PC-3 (cell line): ENCODE data around the gene MAP1S. TPM values are rescaled to one million over a fixed set of nuclear protein-coding genes. Genes with fewer than 3 reads are reported as not detected.
A peak's percentile ranks its signal among the peaks of the same experiment; 100 is the strongest.
"Not testable (repeated sequence)": the region's sequence is repeated elsewhere in the genome, so short reads cannot be mapped to it uniquely, and the experiment has no call there.

Experiments used
- ATAC-seq: fragments of 200-7000 bp; cut with Tn5 transposase; 2 replicates; pipeline ENCODE4 v1.9.1; 2020; ENCODE audit warnings: mild to moderate bottlenecking, moderate library complexity
- BruUV-seq: library from RNA; stranded (reverse); fragments of 400-500 nt; replicated peaks from 2 replicates; lab custom pipeline; 2021; lab: Mats Ljungman, UMichigan
- CTCF ChIA-PET: fragments of 300-600 bp; sonication (Branson Sonifier 250); formaldehyde crosslinking; loops from one replicate; lab custom pipeline; 2022; ENCODE audit warnings: antibody characterized with exemption; lab: Charles Lee
- POLR2A ChIA-PET: fragments of 300-600 bp; sonication (Branson Sonifier 250); formaldehyde crosslinking; loops from one replicate; lab custom pipeline; 2022; ENCODE audit warnings: antibody characterized with exemption; ENCODE audit not compliant: unreplicated experiment; lab: Charles Lee
- DNase-seq: peaks from one replicate; pipeline ENCODE4 v3.0.0-alpha.2; 2015
- H2AFZ ChIP-seq: fragments of 300-600 bp; sonication (generic); 2 replicates; pipeline ENCODE4 v1.6.0; 2016; ENCODE audit warnings: antibody characterized with exemption, low read length
- H3F3A ChIP-seq: fragments of 300-600 bp; sonication (generic); one replicate; pipeline ENCODE4 v1.6.0; 2017; ENCODE audit warnings: antibody characterized with exemption, low read length, control low read depth, mild to moderate bottlenecking; ENCODE audit not compliant: unreplicated experiment
- H3K27ac ChIP-seq: fragments of 300-600 bp; sonication (generic); 2 replicates; pipeline ENCODE4 v1.5.1; 2016; ENCODE audit warnings: mild to moderate bottlenecking, low read length
- H3K27me3 ChIP-seq: fragments of 300-600 bp; sonication (generic); 2 replicates; pipeline ENCODE4 v1.6.1; 2016; ENCODE audit warnings: low read length, mixed read lengths
- H3K36me3 ChIP-seq: fragments of 300-600 bp; sonication (generic); 2 replicates; pipeline ENCODE4 v1.6.1; 2016; ENCODE audit warnings: low read depth, mixed run types, low read length, mixed read lengths
- H3K4me1 ChIP-seq: fragments of 300-600 bp; sonication (generic); 2 replicates; pipeline ENCODE4 v1.5.1; 2016; ENCODE audit warnings: low read length; ENCODE audit not compliant: insufficient read depth
- H3K4me2 ChIP-seq: fragments of 300-600 bp; sonication (generic); 2 replicates; pipeline ENCODE4 v1.6.0; 2016; ENCODE audit warnings: low read length
- H3K4me3 ChIP-seq: fragments of 300-600 bp; sonication (generic); 2 replicates; pipeline ENCODE4 v1.5.1; 2016; ENCODE audit warnings: mild to moderate bottlenecking, low read length, mixed read lengths
- H3K79me2 ChIP-seq: fragments of 300-600 bp; sonication (generic); 2 replicates; pipeline ENCODE4 v1.6.1; 2017; ENCODE audit warnings: low read length, mixed read lengths
- H3K9ac ChIP-seq: fragments of 300-600 bp; sonication (generic); 2 replicates; pipeline ENCODE4 v1.6.0; 2016; ENCODE audit warnings: mild to moderate bottlenecking, low read length
- H3K9me2 ChIP-seq: fragments of 300-600 bp; sonication (generic); replicated peaks from 2 replicates; pipeline ENCODE4 v1.6.1; 2016; ENCODE audit warnings: mixed run types, low read length, mixed read lengths
- H3K9me3 ChIP-seq: fragments of 300-600 bp; sonication (generic); 2 replicates; pipeline ENCODE4 v1.6.1; 2016; ENCODE audit warnings: low read length, mixed read lengths
- H4K20me1 ChIP-seq: fragments of 300-600 bp; sonication (generic); 2 replicates; pipeline ENCODE4 v1.6.1; 2016; ENCODE audit warnings: low read length, mixed read lengths
- CTCF ChIP-seq: fragments of 300-600 bp; sonication (generic); conservative IDR thresholded peaks from 2 replicates; pipeline ENCODE4 v1.5.1; 2017; ENCODE audit warnings: antibody characterized with exemption, low read depth, mild to moderate bottlenecking, low read length
- EZH2 ChIP-seq: fragments of 300-600 bp; sonication (generic); IDR thresholded peaks from one replicate; pipeline ENCODE4 v1.6.1; 2017; ENCODE audit warnings: antibody characterized with exemption, mild to moderate bottlenecking, low read length; ENCODE audit not compliant: unreplicated experiment
- EZH2phosphoT487 ChIP-seq: fragments of 300-600 bp; sonication (generic); IDR thresholded peaks from 2 replicates; pipeline ENCODE4 v1.6.1; 2018; ENCODE audit warnings: mild to moderate bottlenecking, antibody characterized with exemption, low read length, borderline replicate concordance
- intact Hi-C: fragments of 100-400 bp; cut with micrococcal nuclease; formaldehyde crosslinking; loops from 2 replicates; pipeline ENCODE4 v1.9.0; 2023
- total RNA-seq: library from RNA; depleted of rRNA; stranded (reverse); fragments of >200 nt; gene quantifications from 2 replicates; pipeline ENCODE4 v1.2.3, GENCODE V29; 2014

The MAP1S gene
- total RNA-seq, 1 experiment from 2014 or later = 25.4 TPM

GRCh38 chr19:17775991-17776803, 56.9 kb downstream of the MAP1S start:
- Histone ChIP-seq H3K9ac (no peak overlapping the region), H3K9me3 (no peaks in the 10 kb centered on the region), H3K9me2 (no peaks in the 10 kb centered on the region), H3K27ac (no peak overlapping the region), H3F3A (no peaks in the 10 kb centered on the region), H3K4me1 (peaks cover 23% of the 10 kb centered on the region), H3K79me2 (no peaks in the 10 kb centered on the region), H3K4me2 (no peak overlapping the region), H4K20me1 (no peaks in the 10 kb centered on the region), H2AFZ (no peak overlapping the region), H3K27me3 (no peaks in the 10 kb centered on the region), H3K36me3 (no peaks in the 10 kb centered on the region), H3K4me3 (no peak overlapping the region)
- intact Hi-C loops = loop anchor here (5.0 kb wide), 2 partner anchors 81 to 264 kb away; partner anchors contain the start of genes PGLS and RPL18A
- DNase-seq (peak; percentile 37), ATAC-seq (no peak)
- no peak for TF ChIP-seq EZH2
- no peak for TF ChIP-seq EZH2phosphoT487
- no peak for TF ChIP-seq CTCF
- ChIA-PET CTCF (interaction anchor here (0.7 kb wide), 1 partner anchor 41 kb away, joined by 3 read pairs; no protein-coding TSS in a partner anchor), POLR2A (no interaction called here)
- no TSS peak for BruUV-seq

GRCh38 chr19:17777840-17778239, 58.6 kb downstream of the MAP1S start:
- H3F3A ChIP-seq, H3K9me2 ChIP-seq, CTCF ChIA-PET, DNase-seq, H4K20me1 ChIP-seq, H3K79me2 ChIP-seq, H3K27me3 ChIP-seq, BruUV-seq, ATAC-seq, H3K9me3 ChIP-seq, H3K27ac ChIP-seq, H3K4me3 ChIP-seq, H3K36me3 ChIP-seq, H3K4me2 ChIP-seq, POLR2A ChIA-PET, H3K9ac ChIP-seq: not testable (repeated sequence)
- H2AFZ ChIP-seq = 0 out of 2 replicates have a peak overlapping the region, but pooled peaks have one; percentile 87
- intact Hi-C loops = loop anchor here (2.0 to 5.0 kb wide), 3 partner anchors 19 to 266 kb away; partner anchors contain the start of genes PGLS and RPL18A
- H3K4me1 ChIP-seq = peaks cover 23% of the 10 kb centered on the region

- no peaks in the 10 kb centered on the region for H3F3A ChIP-seq
- peak; percentile 94 for DNase-seq
- peak; percentile 80 for ATAC-seq
- no peaks in the 10 kb centered on the region for H4K20me1 ChIP-seq
- H3K9ac ChIP-seq = peak overlapping the region; percentile 68
- H3K4me3 ChIP-seq = peak overlapping the region; percentile 62
- H3K79me2 ChIP-seq = no peaks in the 10 kb centered on the region
- H2AFZ ChIP-seq = peak overlapping the region; percentile 87
- TSS peak; percentile 50 for BruUV-seq
- peak overlapping the region; percentile 81 for H3K4me2 ChIP-seq
- ChIA-PET CTCF (no interaction called here), POLR2A (no interaction called here)
- H3K9me3 ChIP-seq = no peaks in the 10 kb centered on the region
- peaks cover 23% of the 10 kb centered on the region for H3K4me1 ChIP-seq
- intact Hi-C loops = loop anchor here (2.0 to 5.0 kb wide), 3 partner anchors 18 to 266 kb away; partner anchors contain the start of genes PGLS and RPL18A
- H3K27ac ChIP-seq = peak overlapping the region; percentile 56
- no peaks in the 10 kb centered on the region for H3K9me2 ChIP-seq
- H3K36me3 ChIP-seq = no peaks in the 10 kb centered on the region
- H3K27me3 ChIP-seq = no peaks in the 10 kb centered on the region
- no peak for TF ChIP-seq CTCF
- no peak for TF ChIP-seq EZH2
- no peak for TF ChIP-seq EZH2phosphoT487
Observed at GRCh38 chr19:17778251-17778967, 59.1 kb downstream of the MAP1S start.
